AG10803 (cell line): ENCODE results near the gene WDFY4.

Source experiments
- DNase-seq: peaks from one replicate; pipeline ENCODE4 v3.0.0; 2010; ENCODE audit warnings: low read depth
- H3K4me3 ChIP-seq: 2 replicates; pipeline ENCODE4 v1.5.1; 2011; ENCODE audit warnings: mild to moderate bottlenecking, low read length, control low read depth
- CTCF ChIP-seq: conservative IDR thresholded peaks from 2 replicates; pipeline ENCODE4 v1.5.1; 2011; ENCODE audit warnings: mild to moderate bottlenecking, low read length, control low read depth, inconsistent platforms

Gene WDFY4

GRCh38 chr10:49001870-49002672 lies 317.4 kb downstream of the WDFY4 start:
- H3K4me3 ChIP-seq: no peak overlapping the region
- DNase-seq: no peak
- no peak for TF ChIP-seq CTCF

- no peak for TF ChIP-seq CTCF
- DNase-seq: no peak
- no peak overlapping the region for H3K4me3 ChIP-seq
Observed at GRCh38 chr10:49005270-49005669, 320.6 kb downstream of the WDFY4 start.

GRCh38 chr10:49007129-49007528 lies 322.5 kb downstream of the WDFY4 start:
- TF ChIP-seq CTCF: no peak
- H3K4me3 ChIP-seq: no peak overlapping the region
- DNase-seq: no peak

DNA sequence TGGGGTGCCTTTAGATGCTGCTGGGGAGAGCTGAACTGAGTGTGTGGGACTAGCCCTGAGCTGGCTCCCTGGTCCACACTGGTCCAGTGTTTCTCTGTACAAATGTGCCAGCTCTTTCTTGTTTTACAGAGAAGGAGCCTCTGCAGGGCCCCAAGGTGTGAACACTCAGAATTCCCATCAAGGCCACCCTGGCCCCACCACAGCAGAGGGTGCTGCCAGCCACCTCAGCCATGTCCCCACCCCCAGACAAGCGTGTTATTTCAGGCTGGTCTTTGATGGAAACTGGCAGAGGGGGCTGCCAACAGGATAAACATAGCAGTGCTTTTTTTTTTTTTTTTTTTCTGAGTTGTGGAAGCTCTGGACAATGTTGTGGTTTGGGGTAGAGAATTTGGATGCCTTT lies 323.4 kb downstream of the WDFY4 start:
- no peak for DNase-seq
- TF ChIP-seq CTCF: no peak
- H3K4me3 ChIP-seq: no peak overlapping the region

GRCh38 chr10:49008505-49009198 lies 324.0 kb downstream of the WDFY4 start:
- no peak for TF ChIP-seq CTCF
- no peak for DNase-seq
- no peak overlapping the region for H3K4me3 ChIP-seq

DNA sequence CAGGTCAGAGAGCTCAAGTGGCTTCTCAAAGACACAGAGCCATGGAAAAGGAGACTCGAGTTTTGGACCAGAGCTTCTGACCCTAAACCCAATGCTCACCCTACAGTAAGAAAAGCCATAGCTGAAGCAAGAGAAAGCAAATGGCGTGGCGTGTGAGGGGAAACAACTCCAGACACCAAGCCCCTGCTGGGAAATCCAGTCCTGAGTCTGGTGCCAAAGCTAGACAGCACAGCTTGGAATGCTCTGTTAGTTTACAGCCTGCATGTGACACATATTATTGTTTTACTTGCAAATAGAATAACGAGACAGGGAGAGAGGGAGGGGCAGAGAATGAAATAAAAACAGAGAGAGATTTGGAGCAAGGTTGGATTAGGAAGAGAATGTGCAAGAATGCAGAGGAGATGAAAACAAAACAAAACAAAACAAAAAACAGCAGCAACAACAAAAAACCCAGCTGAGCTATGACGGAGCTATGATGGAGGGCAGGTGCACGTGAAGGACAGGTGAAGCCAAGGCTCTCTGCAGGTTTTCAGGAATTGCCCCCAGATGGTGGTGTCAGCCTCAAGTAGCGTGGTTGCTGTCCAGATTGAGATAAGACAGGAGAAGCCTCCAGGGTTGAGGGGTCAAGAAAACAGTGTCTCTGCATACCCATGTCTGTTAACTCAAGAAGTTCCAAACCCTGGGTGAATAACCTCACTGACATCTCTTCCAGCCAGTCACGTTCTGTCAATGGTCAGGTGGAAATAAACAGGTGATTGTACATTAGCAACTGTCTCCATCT lies 324.7 kb downstream of the WDFY4 start:
- DNase-seq: no peak
- no peak overlapping the region for H3K4me3 ChIP-seq
- TF ChIP-seq CTCF: no peak
